Gastroesophageal sphincter (tissue), 4 donors: Measurements from ENCODE around the gene UBQLNL. TPM values are rescaled to one million over a fixed set of nuclear protein-coding genes. Genes with fewer than 3 reads are reported as not detected.

Source experiments
- ATAC-seq: fragments of 150-250 bp; one replicate; pipeline ENCODE4 v1.9.1; 2016; ENCODE audit warnings: mild to moderate bottlenecking, moderate library complexity
- H3K27ac ChIP-seq, 4 donors: fragments of 200-600 bp; sonication (generic) in 3 of 4; 1 replicate in 3 of 4; 2 replicates in 1 of 4; pipeline ENCODE4 v1.5.1; 2016 to 2019
- H3K27me3 ChIP-seq: fragments of 200-600 bp; sonication (generic); one replicate; pipeline ENCODE4 v1.5.1; 2019
- H3K36me3 ChIP-seq, 2 donors: fragments of 200-600 bp; sonication (generic); one replicate each; pipeline ENCODE4 v1.5.1; 2019; ENCODE audit warnings: control low read depth in 1 of 2
- H3K4me1 ChIP-seq, 3 donors: fragments of 200-600 bp; sonication (generic); 1 replicate in 2 of 3; 2 replicates in 1 of 3; pipeline ENCODE4 v1.5.1; 2016 to 2019; ENCODE audit warnings: control low read depth in 2 of 3
- H3K4me3 ChIP-seq, 2 donors: fragments of 200-600 bp; sonication (generic); one replicate each; pipeline ENCODE4 v1.5.1; 2019; ENCODE audit warnings: mild to moderate bottlenecking in 1 of 2, moderate library complexity in 1 of 2
- H3K9me3 ChIP-seq, 3 donors: fragments of 200-600 bp; sonication (generic); one replicate each; pipeline ENCODE4 v1.5.1; 2017 to 2019; ENCODE audit warnings: control low read depth in 2 of 3
- POLR2A ChIP-seq, 2 donors: fragments of 450-650 bp; IDR thresholded peaks; one replicate each; pipeline ENCODE4 v1.6.1; 2017; ENCODE audit warnings: antibody characterized with exemption in 2 of 2, mild to moderate bottlenecking in 2 of 2, moderate library complexity in 1 of 2
- POLR2AphosphoS5 ChIP-seq: sonication (generic); formaldehyde crosslinking; IDR thresholded peaks from one replicate; pipeline ENCODE4 v1.6.1; 2017; ENCODE audit warnings: antibody characterized with exemption
- WGBS, 2 donors: methylation state at CpG; one replicate each; pipeline ENCODE4 v1.1.5; 2018; ENCODE audit warnings: low coverage in 1 of 2; 5-methylcytosine and 5-hydroxymethylcytosine counted together
- total RNA-seq, 4 donors: library from RNA; depleted of rRNA; stranded (reverse); fragments of >200 nt; gene quantifications; one replicate each; pipeline ENCODE4 v1.1.0, GENCODE V29; 2016
- TF ChIP-seq, protein P1 (sequence below), 4 experiments: fragments of 200-600 bp in 2 of 4; fragments of 450-650 bp in 2 of 4; sonication (generic) in 1 of 4; IDR thresholded peaks; one replicate each; pipeline ENCODE4 v1.5.1; 2017 to 2019; ENCODE audit warnings: antibody characterized with exemption in 4 of 4, mild to moderate bottlenecking in 2 of 4, moderate library complexity in 2 of 4

The UBQLNL gene
- total RNA-seq, 4 donors from 2014 or later = 0.27 to 0.62 (median 0.31) TPM; not detected in 1

DNA sequence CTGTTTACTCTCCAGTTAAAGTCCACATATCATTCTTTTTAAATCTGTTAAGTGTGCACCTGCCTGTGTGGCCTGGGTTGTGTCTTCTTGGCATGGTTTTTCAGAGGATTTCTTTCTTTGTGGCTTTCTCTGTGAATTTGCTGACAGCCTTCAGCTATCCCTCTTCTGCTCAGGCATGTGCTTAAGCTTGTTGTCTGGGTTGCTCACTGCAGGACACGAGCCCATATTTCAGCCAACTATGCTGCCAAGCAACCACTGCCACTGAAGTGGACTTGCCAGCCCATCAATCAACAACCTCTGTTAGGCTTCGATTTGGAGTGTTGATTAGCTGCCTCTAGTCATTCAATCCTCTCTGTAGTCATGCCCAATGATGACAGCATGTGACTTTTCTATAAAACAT is 49.0 kb downstream of the UBQLNL start:
- TF ChIP-seq POLR2AphosphoS5 (no peak), POLR2A (IDR thresholded peaks at IDR 0.05) (no peak)
- TF ChIP-seq, protein P1, sequence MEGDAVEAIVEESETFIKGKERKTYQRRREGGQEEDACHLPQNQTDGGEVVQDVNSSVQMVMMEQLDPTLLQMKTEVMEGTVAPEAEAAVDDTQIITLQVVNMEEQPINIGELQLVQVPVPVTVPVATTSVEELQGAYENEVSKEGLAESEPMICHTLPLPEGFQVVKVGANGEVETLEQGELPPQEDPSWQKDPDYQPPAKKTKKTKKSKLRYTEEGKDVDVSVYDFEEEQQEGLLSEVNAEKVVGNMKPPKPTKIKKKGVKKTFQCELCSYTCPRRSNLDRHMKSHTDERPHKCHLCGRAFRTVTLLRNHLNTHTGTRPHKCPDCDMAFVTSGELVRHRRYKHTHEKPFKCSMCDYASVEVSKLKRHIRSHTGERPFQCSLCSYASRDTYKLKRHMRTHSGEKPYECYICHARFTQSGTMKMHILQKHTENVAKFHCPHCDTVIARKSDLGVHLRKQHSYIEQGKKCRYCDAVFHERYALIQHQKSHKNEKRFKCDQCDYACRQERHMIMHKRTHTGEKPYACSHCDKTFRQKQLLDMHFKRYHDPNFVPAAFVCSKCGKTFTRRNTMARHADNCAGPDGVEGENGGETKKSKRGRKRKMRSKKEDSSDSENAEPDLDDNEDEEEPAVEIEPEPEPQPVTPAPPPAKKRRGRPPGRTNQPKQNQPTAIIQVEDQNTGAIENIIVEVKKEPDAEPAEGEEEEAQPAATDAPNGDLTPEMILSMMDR (IDR thresholded peaks at IDR 0.05) = no peak
- Histone ChIP-seq H3K27me3 (no peaks in the 10 kb centered on the region), H3K4me1 (no peaks in the 10 kb centered on the region), H3K4me3 (no peak overlapping the region), H3K36me3 (no peaks in the 10 kb centered on the region), H3K27ac (no peak overlapping the region), H3K9me3 (no peaks in the 10 kb centered on the region)
- 30 to 57% methylated on average over 1 to 2 of the region's 2 CpGs for WGBS, 2 donors
- no peak for ATAC-seq

Other genes with a start within 250 kb of the UBQLNL start
- under 1 TPM in 1 of 4 donors, not detected in 3; 0.67 TPM for gene HBE1, start 246.8 kb downstream of the UBQLNL start, total RNA-seq
- not detected for gene OR51B4, start 214.8 kb downstream of the UBQLNL start, total RNA-seq
- gene OR51B2, start 192.4 kb downstream of the UBQLNL start, total RNA-seq = under 1 TPM in 1 of 4 donors, not detected in 3; 0.67 TPM
- not detected for gene OR51B5, start 173.2 kb downstream of the UBQLNL start, total RNA-seq
- gene OR51B6, start 165.2 kb downstream of the UBQLNL start, total RNA-seq = not detected
- gene OR51M1, start 132.9 kb downstream of the UBQLNL start, total RNA-seq = not detected
- gene OR51Q1, start 94.6 kb downstream of the UBQLNL start, total RNA-seq = not detected
- gene OR51I1, start 75.2 kb downstream of the UBQLNL start, total RNA-seq = not detected
- not detected for gene OR51I2, start 67.4 kb downstream of the UBQLNL start, total RNA-seq
- gene OR52D1, start 28.0 kb downstream of the UBQLNL start, total RNA-seq = not detected
- gene UBQLN3, start 6.7 kb downstream of the UBQLNL start, total RNA-seq = under 1 TPM in 3 of 4 donors, not detected in 1; 0.15 to 0.62 (median 0.40) TPM
- under 1 TPM in 1 of 4 donors, not detected in 3; 0.54 TPM for gene OR52H1, start 31.8 kb upstream of the UBQLNL start, total RNA-seq
- not detected for gene OR52B6, start 64.2 kb upstream of the UBQLNL start, total RNA-seq
- 1 to 10 TPM; 1.6 to 5.6 (median 2.1) TPM for gene TRIM6, start 79.9 kb upstream of the UBQLNL start, total RNA-seq
- gene TRIM34, start 108.3 kb upstream of the UBQLNL start, total RNA-seq = 1 to 10 TPM; 3.8 to 9.2 (median 4.5) TPM
- 10 to 100 TPM in 3 of 4 donors, 1 to 10 TPM in 1; 8.9 to 21.4 (median 14.9) TPM for gene TRIM5, start 168.4 kb upstream of the UBQLNL start, total RNA-seq
- 10 to 100 TPM; 31.6 to 50.4 (median 32.1) TPM for gene TRIM22, start 173.1 kb upstream of the UBQLNL start, total RNA-seq
- under 1 TPM in 2 of 4 donors, not detected in 2; 0.13 to 0.19 TPM for gene OR56B1, start 219.7 kb upstream of the UBQLNL start, total RNA-seq
- gene OR52N4, start 237.5 kb upstream of the UBQLNL start, total RNA-seq = under 1 TPM in 1 of 4 donors, not detected in 3; 0.40 TPM